Activated naive CD4-positive, alpha-beta T cell treated with anti-CD3 and anti-CD28 coated beads, Interleukin-2, amount 50 U/mL, for 72 hours (primary cell): ENCODE measurements around the gene LARP7. TPM values are rescaled to one million over a fixed set of nuclear protein-coding genes. Genes with fewer than 3 reads are reported as not detected.
"Not testable (repeated sequence)": the region's sequence is repeated elsewhere in the genome, so short reads cannot be mapped to it uniquely, and the experiment has no call there.

Experiments used
- ATAC-seq, 2 donors: fragments of 150-1000 bp; cut with Tn5 transposase; 2 replicates each; pipeline ENCODE4 v1.10.0; 2021; ENCODE audit warnings: mild to moderate bottlenecking in 2 of 2, moderate library complexity in 2 of 2
- DNase-seq, 2 donors: peaks; one replicate each; pipeline ENCODE4 v3.0.0; 2021 to 2022; ENCODE audit warnings: low spot score in 2 of 2
- H3K27ac Mint-ChIP-seq, 2 donors: one replicate each; pipeline ENCODE4 v1.8.0; 2022; ENCODE audit warnings: mild to moderate bottlenecking in 2 of 2, mixed read lengths in 2 of 2
- H3K36me3 Mint-ChIP-seq, 2 donors: one replicate each; pipeline ENCODE4 v1.8.0; 2022; ENCODE audit warnings: mixed read lengths in 2 of 2
- H3K9me3 Mint-ChIP-seq, 2 donors: one replicate each; pipeline ENCODE4 v1.8.0; 2022; ENCODE audit warnings: mixed read lengths in 2 of 2
- total RNA-seq, 2 donors: library from RNA; stranded (reverse); gene quantifications; one replicate each; pipeline ENCODE4 v1.2.3, GENCODE V29; 2022

LARP7 gene
- total RNA-seq, 2 donors from 2014 or later, result 38.7 to 58.9 TPM

DNA sequence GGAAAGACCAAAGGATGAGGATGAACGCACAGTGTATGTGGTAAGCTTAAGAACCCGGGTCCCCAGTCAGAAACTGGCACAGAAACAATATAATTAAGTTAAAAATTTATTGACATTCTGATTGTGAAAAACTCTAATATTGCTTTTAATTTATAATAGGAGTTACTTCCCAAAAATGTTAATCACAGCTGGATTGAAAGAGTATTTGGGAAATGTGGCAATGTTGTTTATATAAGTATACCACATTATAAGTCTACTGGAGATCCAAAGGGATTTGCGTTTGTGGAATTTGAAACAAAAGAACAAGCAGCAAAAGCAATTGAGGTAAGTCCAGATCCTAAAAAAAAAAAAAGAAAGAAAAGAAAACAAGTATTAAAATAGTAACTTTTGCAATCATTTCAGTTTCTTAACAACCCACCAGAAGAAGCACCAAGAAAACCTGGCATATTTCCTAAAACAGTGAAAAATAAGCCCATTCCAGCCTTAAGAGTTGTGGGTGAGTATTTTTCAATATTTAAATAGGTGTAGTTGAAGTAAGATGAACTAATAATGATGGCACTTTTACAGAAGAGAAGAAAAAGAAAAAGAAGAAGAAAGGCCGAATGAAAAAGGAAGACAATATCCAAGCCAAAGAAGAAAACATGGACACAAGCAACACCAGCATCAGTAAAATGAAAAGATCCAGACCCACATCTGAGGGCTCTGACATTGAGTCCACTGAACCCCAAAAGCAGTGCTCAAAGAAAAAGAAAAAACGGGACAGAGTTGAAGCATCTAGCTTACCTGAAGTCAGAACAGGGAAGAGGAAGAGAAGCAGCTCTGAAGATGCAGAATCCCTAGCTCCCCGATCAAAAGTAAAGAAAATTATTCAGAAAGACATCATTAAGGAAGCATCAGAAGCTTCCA is 9.9 kb downstream of the LARP7 start:
- peaks cover 0 to 6% of the 10 kb centered on the region in 2 donors for H3K36me3 Mint-ChIP-seq
- DNase-seq, result no peak
- H3K9me3 Mint-ChIP-seq, result no peaks in the 10 kb centered on the region
- no peak for ATAC-seq
- H3K27ac Mint-ChIP-seq, result no peak overlapping the region

- no peak overlapping the region for H3K27ac Mint-ChIP-seq
- DNase-seq (no peak), ATAC-seq (no peak)
- H3K9me3 Mint-ChIP-seq, result no peaks in the 10 kb centered on the region
- H3K36me3 Mint-ChIP-seq, result peaks cover 0 to 6% of the 10 kb centered on the region in 2 donors
Measured at GRCh38 chr4:112647785-112648184, 10.8 kb downstream of the LARP7 start.

DNA sequence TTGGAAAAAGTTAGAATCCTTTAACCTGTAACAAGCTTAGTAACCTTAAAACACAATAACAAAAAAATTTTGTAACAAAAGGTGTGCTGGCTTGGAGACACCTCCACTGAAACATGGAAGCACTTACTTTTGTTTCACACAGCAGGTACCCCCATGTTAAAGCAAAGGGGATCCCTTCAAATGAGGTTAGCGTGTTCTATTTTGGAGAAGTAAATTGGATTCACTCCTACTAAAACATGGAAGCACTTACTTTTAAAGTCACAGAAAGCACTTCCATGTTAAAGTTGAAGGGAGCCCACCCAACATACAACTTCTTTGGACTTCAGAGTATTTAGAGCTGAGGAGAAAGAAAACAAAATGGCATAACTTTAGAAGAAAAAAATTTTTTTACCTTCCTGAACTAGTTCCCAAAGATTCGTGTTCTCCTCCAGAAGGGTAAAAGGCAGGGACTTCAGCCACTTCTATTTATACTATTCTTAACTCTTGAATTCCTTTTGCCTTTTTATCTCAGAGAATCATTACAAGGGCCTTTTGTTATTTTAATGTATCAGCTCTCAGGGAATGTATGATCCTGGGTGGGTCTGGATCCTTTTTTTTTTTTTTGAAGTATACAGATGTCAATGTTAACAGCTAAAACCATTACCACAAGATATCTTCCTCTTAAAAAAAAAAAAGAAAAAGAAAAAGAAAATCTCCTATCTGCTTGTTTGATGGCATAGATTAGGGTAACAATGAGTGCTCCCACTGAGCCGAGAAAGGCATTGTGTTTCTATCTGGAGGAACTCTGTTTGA is 11.5 kb downstream of the LARP7 start:
- ATAC-seq (no peak), DNase-seq (no peak)
- Mint-ChIP-seq H3K27ac (peak overlapping the region in 1 of 2 donors; percentile 33), H3K36me3 (peaks cover 0 to 6% of the 10 kb centered on the region in 2 donors), H3K9me3 (no peaks in the 10 kb centered on the region)

- ATAC-seq (no peak), DNase-seq (no peak)
- peaks cover 0 to 6% of the 10 kb centered on the region in 2 donors for H3K36me3 Mint-ChIP-seq
- H3K9me3 Mint-ChIP-seq, result no peaks in the 10 kb centered on the region
- H3K27ac Mint-ChIP-seq, result peak overlapping the region in 1 of 2 donors; percentile 33
Measured at GRCh38 chr4:112649055-112649408, 12.1 kb downstream of the LARP7 start.

- DNase-seq (no peak), ATAC-seq (no peak)
- H3K36me3 Mint-ChIP-seq, result peaks cover 2 to 8% of the 10 kb centered on the region in 2 donors
- H3K27ac Mint-ChIP-seq, result no peak overlapping the region
- H3K9me3 Mint-ChIP-seq, result no peaks in the 10 kb centered on the region
Measured at GRCh38 chr4:112650332-112650731, 13.4 kb downstream of the LARP7 start.

DNA sequence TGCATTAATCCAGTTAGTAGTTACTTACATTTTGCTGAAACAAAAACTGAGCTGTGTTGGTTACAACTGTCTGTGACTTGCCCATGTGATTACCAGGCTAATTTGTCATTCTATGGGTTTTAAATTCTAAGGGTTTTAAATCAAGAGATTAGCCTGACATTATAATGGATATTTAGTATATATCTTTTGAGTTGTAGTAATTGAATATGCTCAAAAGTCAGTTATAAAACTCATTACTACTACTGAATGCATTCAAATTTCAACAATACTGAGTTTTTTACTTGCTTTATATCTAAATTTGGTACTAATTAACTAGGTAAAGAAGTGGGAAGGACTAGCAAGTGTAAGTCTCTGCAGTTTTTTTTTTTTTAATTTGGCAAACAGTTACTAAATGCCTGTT is 14.7 kb downstream of the LARP7 start:
- DNase-seq (no peak), ATAC-seq (no peak)
- H3K36me3 Mint-ChIP-seq, result peaks cover 6 to 15% of the 10 kb centered on the region in 2 donors
- no peak overlapping the region for H3K27ac Mint-ChIP-seq
- H3K9me3 Mint-ChIP-seq, result no peaks in the 10 kb centered on the region

DNA sequence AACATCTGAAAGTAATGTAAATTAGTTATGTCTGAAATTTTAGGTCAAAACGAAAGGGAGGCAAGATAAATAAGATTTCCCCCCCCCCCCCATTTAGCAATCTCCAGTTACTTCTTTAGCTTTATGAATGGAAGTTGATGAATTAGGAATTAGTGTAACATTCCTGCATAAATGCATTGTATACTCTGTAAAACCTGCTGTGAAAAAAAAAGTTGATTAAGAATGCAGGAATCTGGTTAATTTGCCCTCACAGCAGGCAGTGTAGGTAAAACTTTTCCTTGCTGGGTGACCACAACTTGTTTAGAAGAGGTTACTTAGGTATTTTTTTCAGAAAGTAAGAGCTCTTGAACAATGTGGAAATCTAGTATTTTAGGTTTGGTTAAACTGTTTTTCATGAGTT is 15.3 kb downstream of the LARP7 start:
- no peak for DNase-seq
- peaks cover 6 to 9% of the 10 kb centered on the region in 2 donors for H3K36me3 Mint-ChIP-seq
- no peaks in the 10 kb centered on the region for H3K9me3 Mint-ChIP-seq
- ATAC-seq, result no peak
- H3K27ac Mint-ChIP-seq, result no peak overlapping the region

DNA sequence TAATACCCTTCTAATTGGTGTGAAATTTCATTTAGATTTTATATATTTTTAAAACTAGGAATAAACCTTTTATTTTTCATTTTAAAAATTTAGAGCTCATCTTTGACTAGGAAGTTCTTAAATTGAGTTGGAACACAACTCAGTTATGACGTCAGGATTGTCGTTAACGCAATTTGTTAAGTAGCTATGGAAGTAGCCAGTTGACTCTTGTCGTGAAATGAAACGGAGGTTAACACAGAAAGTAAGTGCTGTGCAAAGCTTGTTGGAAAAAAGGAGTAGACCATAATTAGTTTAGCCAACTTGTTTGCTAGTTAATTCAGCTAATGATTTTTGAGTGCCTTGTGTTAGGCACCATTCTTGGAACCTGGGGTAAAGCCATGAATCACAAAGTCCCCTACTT is 18.3 kb downstream of the LARP7 start:
- H3K36me3 Mint-ChIP-seq, result peaks cover 8 to 13% of the 10 kb centered on the region in 2 donors
- no peak for ATAC-seq
- no peak for DNase-seq
- H3K9me3 Mint-ChIP-seq, result no peaks in the 10 kb centered on the region
- no peak overlapping the region for H3K27ac Mint-ChIP-seq

DNA sequence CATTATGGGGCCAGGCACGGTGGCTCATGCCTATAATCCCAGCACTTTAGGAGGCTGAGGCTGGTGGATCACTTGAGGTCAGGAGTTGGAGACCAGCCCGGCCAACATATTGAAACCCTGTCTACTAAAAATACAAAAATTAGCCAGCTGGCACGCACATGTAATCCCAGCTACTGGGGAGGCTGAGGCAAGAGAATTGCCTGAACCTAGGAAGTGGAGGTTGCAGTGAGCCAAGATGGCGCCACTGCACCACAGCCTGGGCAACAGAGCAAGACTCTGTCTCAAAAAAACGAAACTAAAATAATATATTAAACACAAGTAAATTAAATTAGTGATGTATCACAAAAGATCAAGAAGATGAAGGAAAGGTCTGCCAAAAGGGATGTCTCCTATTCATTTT is 19.2 kb downstream of the LARP7 start:
- Mint-ChIP-seq H3K27ac (peak overlapping the region in 1 of 2 donors; percentile 22), H3K36me3 (peaks cover 8 to 13% of the 10 kb centered on the region in 2 donors)
- not testable (repeated sequence) for H3K9me3 Mint-ChIP-seq, ATAC-seq, DNase-seq

GRCh38 chr4:112664611-112665010 is 27.7 kb downstream of the LARP7 start:
- Mint-ChIP-seq H3K9me3 (no peaks in the 10 kb centered on the region), H3K36me3 (no peaks in the 10 kb centered on the region)
- ATAC-seq, result no peak

DNA sequence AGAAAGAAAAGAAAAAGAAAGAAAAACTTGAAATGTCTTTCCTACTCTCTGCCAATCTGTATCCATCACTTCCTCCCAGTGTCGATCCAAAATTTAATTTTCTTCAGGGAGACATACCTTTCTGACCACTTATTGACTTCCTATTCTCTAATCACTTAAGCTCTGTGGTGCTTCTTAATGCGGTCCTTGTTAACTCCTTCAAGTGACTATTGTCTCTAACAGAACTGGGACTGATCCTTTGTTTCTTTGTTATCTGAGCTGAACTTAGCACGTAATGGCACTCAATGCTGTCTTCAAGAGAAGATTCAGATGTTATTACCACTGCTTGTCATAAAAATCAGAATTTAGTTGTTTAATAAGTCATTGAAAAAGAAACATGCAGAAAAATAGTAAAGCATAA is 31.2 kb downstream of the LARP7 start:
- no peak for DNase-seq
- no peak for ATAC-seq
- H3K9me3 Mint-ChIP-seq, result no peaks in the 10 kb centered on the region
- H3K36me3 Mint-ChIP-seq, result no peaks in the 10 kb centered on the region
- H3K27ac Mint-ChIP-seq, result no peak overlapping the region

More at GRCh38 chr4:112664611-112665010, 27.7 kb downstream of the LARP7 start:
- no peak overlapping the region for H3K27ac Mint-ChIP-seq
- no peak for DNase-seq

- H3K36me3 Mint-ChIP-seq, result no peaks in the 10 kb centered on the region
- no peak for DNase-seq
- no peaks in the 10 kb centered on the region for H3K9me3 Mint-ChIP-seq
- no peak overlapping the region for H3K27ac Mint-ChIP-seq
- ATAC-seq, result no peak
Measured at GRCh38 chr4:112673076-112673475, 36.1 kb downstream of the LARP7 start.

DNA sequence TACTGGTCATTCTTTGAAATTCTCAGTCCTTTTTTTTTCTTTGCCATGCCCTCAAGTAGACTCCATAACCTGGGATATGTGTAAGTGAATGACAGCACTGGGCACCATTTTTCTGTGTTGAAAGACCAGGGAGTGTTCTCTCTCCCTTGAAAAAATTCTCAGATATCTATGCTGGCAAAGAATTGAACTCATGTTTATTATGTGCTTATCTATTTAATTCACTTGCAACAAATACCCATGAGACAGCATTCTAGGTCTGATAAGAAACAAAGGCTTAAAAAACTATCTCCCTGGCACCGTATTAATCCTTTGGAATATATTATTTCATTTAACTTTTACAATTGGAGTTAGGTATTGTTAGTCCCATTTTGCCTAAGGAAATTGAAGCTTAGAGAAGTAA is 36.7 kb downstream of the LARP7 start:
- DNase-seq (no peak), ATAC-seq (no peak)
- no peaks in the 10 kb centered on the region for H3K36me3 Mint-ChIP-seq
- no peaks in the 10 kb centered on the region for H3K9me3 Mint-ChIP-seq
- no peak overlapping the region for H3K27ac Mint-ChIP-seq

DNA sequence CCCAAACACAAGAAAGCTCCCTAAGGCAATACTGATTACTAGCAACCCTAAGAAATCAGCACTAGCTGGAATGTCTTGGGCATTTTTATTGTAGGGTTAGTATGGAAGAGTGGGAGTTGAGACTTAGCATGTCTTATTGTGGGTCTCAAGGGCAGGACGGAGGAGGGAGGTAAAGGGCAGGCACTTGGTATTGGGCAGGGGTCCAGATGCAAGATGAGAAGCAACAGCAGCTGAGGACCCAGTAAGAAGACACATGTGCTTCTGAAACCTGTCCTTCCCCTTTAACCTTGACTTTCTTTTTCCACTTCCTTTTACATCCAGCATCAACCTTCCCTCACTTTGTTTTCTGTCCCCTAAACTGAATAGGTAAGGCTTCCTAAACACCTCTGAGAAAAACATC is 37.4 kb downstream of the LARP7 start:
- Mint-ChIP-seq H3K36me3 (no peaks in the 10 kb centered on the region), H3K9me3 (no peaks in the 10 kb centered on the region), H3K27ac (no peak overlapping the region)
- DNase-seq (no peak), ATAC-seq (no peak)

- H3K9me3 Mint-ChIP-seq, result no peaks in the 10 kb centered on the region
- H3K36me3 Mint-ChIP-seq, result no peaks in the 10 kb centered on the region
- DNase-seq, result no peak
- ATAC-seq, result no peak
- H3K27ac Mint-ChIP-seq, result no peak overlapping the region
Measured at GRCh38 chr4:112677519-112678091, 40.7 kb downstream of the LARP7 start.

DNA sequence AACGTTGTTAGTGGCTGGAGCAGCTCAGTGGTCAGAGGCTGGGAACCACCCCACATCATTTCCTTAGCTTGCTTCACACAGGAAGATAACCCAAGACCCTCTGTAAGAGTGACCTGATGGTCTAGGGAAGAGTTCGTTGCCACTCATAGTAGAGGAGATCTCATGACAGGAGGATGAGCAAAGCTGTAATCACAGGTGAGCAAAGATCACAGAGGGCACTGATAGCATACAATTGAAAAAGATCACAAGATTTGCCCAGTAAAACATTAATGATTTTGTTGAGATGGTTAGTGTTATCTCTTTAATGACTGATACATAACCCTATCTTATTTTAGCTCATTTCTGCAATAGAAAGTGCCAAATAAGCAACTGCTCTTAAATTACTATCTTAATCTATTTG is 44.1 kb downstream of the LARP7 start:
- no peak for DNase-seq
- Mint-ChIP-seq H3K27ac (no peak overlapping the region), H3K36me3 (no peaks in the 10 kb centered on the region), H3K9me3 (no peaks in the 10 kb centered on the region)
- no peak for ATAC-seq

- H3K27ac Mint-ChIP-seq, result no peak overlapping the region
- no peaks in the 10 kb centered on the region for H3K36me3 Mint-ChIP-seq
- no peaks in the 10 kb centered on the region for H3K9me3 Mint-ChIP-seq
- no peak for DNase-seq
- ATAC-seq, result no peak
Measured at GRCh38 chr4:112693507-112693906, 56.6 kb downstream of the LARP7 start.
